ENCODE results near the gene TAS2R60.

TAS2R60 gene

GRCh38 chr7:143435266-143435665 lies 8.0 kb upstream of the TAS2R60 start:
- no peak for DNase-seq (ENCODE audit: low spot score)
- no peak for TF ChIP-seq CTCF (IDR thresholded peaks at IDR 0.05; ENCODE audit: extremely low read depth, missing control alignments)

GRCh38 chr7:143436325-143436946 lies 6.8 kb upstream of the TAS2R60 start:
- DNase-seq (ENCODE audit: low spot score), result no peak
- TF ChIP-seq CTCF (IDR thresholded peaks at IDR 0.05; ENCODE audit: extremely low read depth, missing control alignments), result no peak

GRCh38 chr7:143437578-143437977 lies 5.7 kb upstream of the TAS2R60 start:
- DNase-seq (ENCODE audit: low spot score), result no peak
- no peak for TF ChIP-seq CTCF (IDR thresholded peaks at IDR 0.05; ENCODE audit: extremely low read depth, missing control alignments)

- no peak for DNase-seq (ENCODE audit: low spot score)
- TF ChIP-seq CTCF (IDR thresholded peaks at IDR 0.05; ENCODE audit: extremely low read depth, missing control alignments), result no peak
These were observed 3.4 kb upstream of the TAS2R60 start for GRCh38 chr7:143439866-143440265.

GRCh38 chr7:143444063-143444782 lies 970 bp downstream of the TAS2R60 start:
- no peak for TF ChIP-seq CTCF (IDR thresholded peaks at IDR 0.05; ENCODE audit: extremely low read depth, missing control alignments)

GRCh38 chr7:143444785-143445184 lies 1.5 kb downstream of the TAS2R60 start:
- no peak for TF ChIP-seq CTCF (IDR thresholded peaks at IDR 0.05; ENCODE audit: extremely low read depth, missing control alignments)

More at GRCh38 chr7:143444063-143444782, 970 bp downstream of the TAS2R60 start:
- no peak for DNase-seq (ENCODE audit: low spot score)

GRCh38 chr7:143447466-143447865 lies 4.2 kb downstream of the TAS2R60 start:
- DNase-seq (ENCODE audit: low spot score), result no peak
- TF ChIP-seq CTCF (IDR thresholded peaks at IDR 0.05; ENCODE audit: extremely low read depth, missing control alignments), result no peak

More at GRCh38 chr7:143444785-143445184, 1.5 kb downstream of the TAS2R60 start:
- no peak for DNase-seq (ENCODE audit: low spot score)
